SK-N-SH treated with all-trans-retinoic acid at 6 μM for 48 hours (cell line): Measurements from ENCODE around the gene DYSF.

Experiments used
- ARNTL ChIP-seq: fragments of 450-650 bp; formaldehyde crosslinking; IDR thresholded peaks from 2 replicates; pipeline ENCODE4 v1.5.0; 2020; ENCODE audit warnings: low read depth, mild to moderate bottlenecking, moderate library complexity, borderline replicate concordance
- CREB5 ChIP-seq: fragments of 250-450 bp; sonication (Bioruptor Pico); IDR thresholded peaks from 2 replicates; pipeline ENCODE4 v1.5.1; 2020; ENCODE audit warnings: low read depth, mild to moderate bottlenecking, moderate library complexity
- ISL1 ChIP-seq: fragments of 250-450 bp; sonication (Bioruptor Pico); IDR thresholded peaks from 2 replicates; pipeline ENCODE4 v2.1.2; 2022; ENCODE audit warnings: mild to moderate bottlenecking, moderate library complexity
- PPARA ChIP-seq: fragments of 250-450 bp; sonication (Bioruptor Pico); IDR thresholded peaks from 2 replicates; pipeline ENCODE4 v1.5.0; 2020; ENCODE audit warnings: mild to moderate bottlenecking, borderline replicate concordance
- RARB ChIP-seq: fragments of 250-450 bp; sonication (Bioruptor Pico); IDR thresholded peaks from 2 replicates; pipeline ENCODE4 v1.8.0; 2021; ENCODE audit warnings: mild to moderate bottlenecking, moderate library complexity
- TCF4 ChIP-seq: fragments of 250-450 bp; sonication (Bioruptor Pico); IDR thresholded peaks from 2 replicates; pipeline ENCODE4 v1.8.0; 2021; ENCODE audit warnings: mild to moderate bottlenecking, moderate library complexity, borderline replicate concordance
- ZC3H10 ChIP-seq: fragments of 250-450 bp; sonication (Bioruptor Pico); IDR thresholded peaks from 2 replicates; pipeline ENCODE4 v1.5.1; 2021; ENCODE audit warnings: mild to moderate bottlenecking, moderate library complexity
- ZFP3 ChIP-seq: fragments of 250-450 bp; sonication (Bioruptor Pico); IDR thresholded peaks from 2 replicates; pipeline ENCODE4 v1.5.0; 2020; ENCODE audit warnings: mild to moderate bottlenecking, moderate library complexity
- ZFP30 ChIP-seq: fragments of 450-650 bp; formaldehyde crosslinking; IDR thresholded peaks from 2 replicates; pipeline ENCODE4 v1.5.0; 2022; ENCODE audit warnings: mild to moderate bottlenecking, moderate library complexity
- ZNF565 ChIP-seq: fragments of 450-650 bp; formaldehyde crosslinking; conservative IDR thresholded peaks from 2 replicates; pipeline ENCODE4 v1.5.0; 2020; ENCODE audit warnings: low read depth, mild to moderate bottlenecking, moderate library complexity
- ZNF70 ChIP-seq: fragments of 450-650 bp; formaldehyde crosslinking; IDR thresholded peaks from 2 replicates; pipeline ENCODE4 v1.5.0; 2020; ENCODE audit warnings: mild to moderate bottlenecking, moderate library complexity
- ZNF8 ChIP-seq: fragments of 450-650 bp; formaldehyde crosslinking; IDR thresholded peaks from 2 replicates; pipeline ENCODE4 v1.5.0; 2020; ENCODE audit warnings: mild to moderate bottlenecking, moderate library complexity
- TF ChIP-seq, protein P1 (sequence below): fragments of 250-450 bp; sonication (Bioruptor Pico); IDR thresholded peaks from 2 replicates; pipeline ENCODE4 v1.8.0; 2020; ENCODE audit warnings: mild to moderate bottlenecking, moderate library complexity, borderline replicate concordance
- TF ChIP-seq, protein P2 (sequence below): fragments of 250-450 bp; sonication (Bioruptor Pico); IDR thresholded peaks from 2 replicates; pipeline ENCODE4 v1.5.0; 2020; ENCODE audit warnings: mild to moderate bottlenecking, moderate library complexity

- TF ChIP-seq ISL1 (CRISPR knock-in tag), result no peak
- TF ChIP-seq, protein P1, sequence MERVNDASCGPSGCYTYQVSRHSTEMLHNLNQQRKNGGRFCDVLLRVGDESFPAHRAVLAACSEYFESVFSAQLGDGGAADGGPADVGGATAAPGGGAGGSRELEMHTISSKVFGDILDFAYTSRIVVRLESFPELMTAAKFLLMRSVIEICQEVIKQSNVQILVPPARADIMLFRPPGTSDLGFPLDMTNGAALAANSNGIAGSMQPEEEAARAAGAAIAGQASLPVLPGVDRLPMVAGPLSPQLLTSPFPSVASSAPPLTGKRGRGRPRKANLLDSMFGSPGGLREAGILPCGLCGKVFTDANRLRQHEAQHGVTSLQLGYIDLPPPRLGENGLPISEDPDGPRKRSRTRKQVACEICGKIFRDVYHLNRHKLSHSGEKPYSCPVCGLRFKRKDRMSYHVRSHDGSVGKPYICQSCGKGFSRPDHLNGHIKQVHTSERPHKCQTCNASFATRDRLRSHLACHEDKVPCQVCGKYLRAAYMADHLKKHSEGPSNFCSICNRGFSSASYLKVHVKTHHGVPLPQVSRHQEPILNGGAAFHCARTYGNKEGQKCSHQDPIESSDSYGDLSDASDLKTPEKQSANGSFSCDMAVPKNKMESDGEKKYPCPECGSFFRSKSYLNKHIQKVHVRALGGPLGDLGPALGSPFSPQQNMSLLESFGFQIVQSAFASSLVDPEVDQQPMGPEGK (CRISPR knock-in tag), result no peak
- no peak for TF ChIP-seq PPARA (CRISPR knock-in tag)
- no peak for TF ChIP-seq ARNTL (CRISPR knock-in tag)
- no peak for TF ChIP-seq ZFP3 (CRISPR knock-in tag)
- no peak for TF ChIP-seq RARB (CRISPR knock-in tag)
- no peak for TF ChIP-seq CREB5 (CRISPR knock-in tag)
- no peak for TF ChIP-seq TCF4
- TF ChIP-seq ZNF8, result no peak
- TF ChIP-seq, protein P2, sequence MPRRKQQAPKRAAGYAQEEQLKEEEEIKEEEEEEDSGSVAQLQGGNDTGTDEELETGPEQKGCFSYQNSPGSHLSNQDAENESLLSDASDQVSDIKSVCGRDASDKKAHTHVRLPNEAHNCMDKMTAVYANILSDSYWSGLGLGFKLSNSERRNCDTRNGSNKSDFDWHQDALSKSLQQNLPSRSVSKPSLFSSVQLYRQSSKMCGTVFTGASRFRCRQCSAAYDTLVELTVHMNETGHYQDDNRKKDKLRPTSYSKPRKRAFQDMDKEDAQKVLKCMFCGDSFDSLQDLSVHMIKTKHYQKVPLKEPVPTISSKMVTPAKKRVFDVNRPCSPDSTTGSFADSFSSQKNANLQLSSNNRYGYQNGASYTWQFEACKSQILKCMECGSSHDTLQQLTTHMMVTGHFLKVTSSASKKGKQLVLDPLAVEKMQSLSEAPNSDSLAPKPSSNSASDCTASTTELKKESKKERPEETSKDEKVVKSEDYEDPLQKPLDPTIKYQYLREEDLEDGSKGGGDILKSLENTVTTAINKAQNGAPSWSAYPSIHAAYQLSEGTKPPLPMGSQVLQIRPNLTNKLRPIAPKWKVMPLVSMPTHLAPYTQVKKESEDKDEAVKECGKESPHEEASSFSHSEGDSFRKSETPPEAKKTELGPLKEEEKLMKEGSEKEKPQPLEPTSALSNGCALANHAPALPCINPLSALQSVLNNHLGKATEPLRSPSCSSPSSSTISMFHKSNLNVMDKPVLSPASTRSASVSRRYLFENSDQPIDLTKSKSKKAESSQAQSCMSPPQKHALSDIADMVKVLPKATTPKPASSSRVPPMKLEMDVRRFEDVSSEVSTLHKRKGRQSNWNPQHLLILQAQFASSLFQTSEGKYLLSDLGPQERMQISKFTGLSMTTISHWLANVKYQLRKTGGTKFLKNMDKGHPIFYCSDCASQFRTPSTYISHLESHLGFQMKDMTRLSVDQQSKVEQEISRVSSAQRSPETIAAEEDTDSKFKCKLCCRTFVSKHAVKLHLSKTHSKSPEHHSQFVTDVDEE, result no peak
- TF ChIP-seq ZFP30 (CRISPR knock-in tag), result no peak
- TF ChIP-seq ZNF70 (CRISPR knock-in tag), result no peak
- TF ChIP-seq ZNF565, result no peak
- TF ChIP-seq ZC3H10 (CRISPR knock-in tag), result no peak
These were observed 261.4 kb downstream of the DYSF start for GRCh38 chr2:71714601-71715240.
